ENCODE results near the gene SH3RF2.

SH3RF2 gene

GRCh38 chr5:145923405-145923804 is 13.0 kb upstream of the SH3RF2 start:
- DNase-seq = no peak

GRCh38 chr5:145924849-145925248 is 11.5 kb upstream of the SH3RF2 start:
- no peak for DNase-seq

GRCh38 chr5:145925353-145925752 is 11.0 kb upstream of the SH3RF2 start:
- no peak for DNase-seq

- DNase-seq = peak; percentile 75
Measured at GRCh38 chr5:145925803-145926202, 10.6 kb upstream of the SH3RF2 start.

- no peak for DNase-seq
Measured at GRCh38 chr5:145931718-145932117, 4.7 kb upstream of the SH3RF2 start.

- no peak for DNase-seq
Measured at GRCh38 chr5:145934276-145934675, 2.1 kb upstream of the SH3RF2 start.

- peak; percentile 90 for DNase-seq
Measured at GRCh38 chr5:145937432-145938250, 1.3 kb downstream of the SH3RF2 start.

- DNase-seq = no peak
Measured at GRCh38 chr5:145938776-145939539, 2.6 kb downstream of the SH3RF2 start.

GRCh38 chr5:145939540-145940065 is 3.2 kb downstream of the SH3RF2 start:
- DNase-seq = no peak

- peak; percentile 50 for DNase-seq
Measured at GRCh38 chr5:145941096-145941447, 4.7 kb downstream of the SH3RF2 start.

- DNase-seq = peak; percentile 85
Measured at GRCh38 chr5:145941448-145942130, 5.2 kb downstream of the SH3RF2 start.

GRCh38 chr5:145942201-145942600 is 5.8 kb downstream of the SH3RF2 start:
- DNase-seq = no peak

GRCh38 chr5:145942749-145943148 is 6.4 kb downstream of the SH3RF2 start:
- no peak for DNase-seq

- DNase-seq = no peak
Measured at GRCh38 chr5:145943674-145944121, 7.3 kb downstream of the SH3RF2 start.

GRCh38 chr5:145944328-145944727 is 8.0 kb downstream of the SH3RF2 start:
- DNase-seq = no peak

- no peak for DNase-seq
Measured at GRCh38 chr5:145945620-145946111, 9.3 kb downstream of the SH3RF2 start.

- peak; percentile 95 for DNase-seq
Measured at GRCh38 chr5:145946112-145946861, 9.9 kb downstream of the SH3RF2 start.

GRCh38 chr5:145947581-145947980 is 11.2 kb downstream of the SH3RF2 start:
- DNase-seq = peak; percentile 25

GRCh38 chr5:145948047-145948446 is 11.7 kb downstream of the SH3RF2 start:
- DNase-seq = no peak

- no peak for DNase-seq
Measured at GRCh38 chr5:145948921-145949320, 12.5 kb downstream of the SH3RF2 start.

GRCh38 chr5:145949474-145949873 is 13.1 kb downstream of the SH3RF2 start:
- no peak for DNase-seq

- DNase-seq = no peak
Measured at GRCh38 chr5:145951071-145951470, 14.7 kb downstream of the SH3RF2 start.

Measured in activated CD4-positive, alpha-beta T cell treated with anti-CD3 and anti-CD28 coated beads, Interleukin-2, amount 50 U/mL, for 16 hours (primary cell).